Left ventricle myocardium inferior (tissue), 1 donor: Measurements from ENCODE around the gene MTG2. TPM values are rescaled to one million over a fixed set of nuclear protein-coding genes. Genes with fewer than 3 reads are reported as not detected.
A peak's percentile ranks its signal among the peaks of the same experiment; 100 is the strongest.

Source experiments
- DNase-seq: peaks from one replicate; pipeline ENCODE4 v3.0.0-alpha.2; 2020
- H3K27ac ChIP-seq: fragments of 200-600 bp; replicated peaks from 2 replicates; pipeline ENCODE4 v1.8.0; 2021
- H3K27me3 ChIP-seq: fragments of 200-600 bp; 2 replicates; pipeline ENCODE4 v1.8.0; 2021; ENCODE audit warnings: low read depth
- H3K36me3 ChIP-seq: fragments of 200-600 bp; 2 replicates; pipeline ENCODE4 v1.8.0; 2021
- H3K4me1 ChIP-seq: fragments of 200-600 bp; 2 replicates; pipeline ENCODE4 v1.8.0; 2021
- H3K4me3 ChIP-seq: fragments of 200-600 bp; 2 replicates; pipeline ENCODE4 v1.8.0; 2021; ENCODE audit warnings: mild to moderate bottlenecking, moderate library complexity
- H3K9me3 ChIP-seq: fragments of 200-600 bp; replicated peaks from 2 replicates; pipeline ENCODE4 v1.8.0; 2021
- CTCF ChIP-seq: fragments of 200-600 bp; IDR thresholded peaks from 2 replicates; pipeline ENCODE4 v1.8.0; 2021; ENCODE audit warnings: antibody characterized with exemption, mild to moderate bottlenecking, borderline replicate concordance
- intact Hi-C: fragments of 100-400 bp; cut with micrococcal nuclease; formaldehyde crosslinking; loops from one replicate; pipeline ENCODE4 v1.11.0; 2022
- total RNA-seq: library from RNA; stranded (reverse); fragmentation: NEBNext Ultra II Directional; extraction: Animal tissue kit (Norgen Biotek cat#: 25700); gene quantifications from one replicate; pipeline ENCODE4 v1.2.1, GENCODE V29; 2021
- donor health status: DM: no; HTN: yes; CAD: no; lungs with severe emphysema.

Gene MTG2
- total RNA-seq, 1 donor from 2014 or later: 25.9 TPM

- intact Hi-C loops: no loop called here
- no peak for TF ChIP-seq CTCF
- no peaks in the 10 kb centered on the region for H3K9me3 ChIP-seq
- no peak overlapping the region for H3K4me3 ChIP-seq
- no peaks in the 10 kb centered on the region for H3K36me3 ChIP-seq
- no peak for DNase-seq
- no peaks in the 10 kb centered on the region for H3K27me3 ChIP-seq
- H3K27ac ChIP-seq: peak overlapping the region; percentile 85
- peaks cover 88% of the 10 kb centered on the region for H3K4me1 ChIP-seq
Measured at GRCh38 chr20:62248890-62249560, 66.2 kb downstream of the MTG2 start.

- Histone ChIP-seq H3K4me3 (no peak overlapping the region), H3K27me3 (no peaks in the 10 kb centered on the region), H3K9me3 (no peaks in the 10 kb centered on the region), H3K27ac (peak overlapping the region; percentile 8), H3K36me3 (peaks cover 16% of the 10 kb centered on the region), H3K4me1 (peaks cover 62% of the 10 kb centered on the region)
- intact Hi-C loops: no loop called here
- no peak for TF ChIP-seq CTCF
- DNase-seq: no peak
Measured at GRCh38 chr20:62252342-62252966, 69.6 kb downstream of the MTG2 start.

Other genes with a start within 250 kb of the MTG2 start
- 11.8 TPM for gene TAF4, start 117.1 kb upstream of the MTG2 start, total RNA-seq
- gene LSM14B, start 60.6 kb upstream of the MTG2 start, total RNA-seq: 51.6 TPM
- 233 TPM for gene PSMA7, start 39.6 kb upstream of the MTG2 start, total RNA-seq
- 9.0 TPM for gene SS18L1, start 39.3 kb upstream of the MTG2 start, total RNA-seq
- not detected for gene HRH3, start 37.2 kb downstream of the MTG2 start, total RNA-seq
- gene OSBPL2, start 55.5 kb downstream of the MTG2 start, total RNA-seq: 55.3 TPM
- gene ADRM1, start 120.0 kb downstream of the MTG2 start, total RNA-seq: 70.5 TPM
- gene LAMA5, start 184.3 kb downstream of the MTG2 start, total RNA-seq: 70.9 TPM
- gene RPS21, start 204.1 kb downstream of the MTG2 start, total RNA-seq: 661 TPM
- 12.0 TPM for gene CABLES2, start 224.3 kb downstream of the MTG2 start, total RNA-seq
- not detected for gene RBBP8NL, start 244.5 kb downstream of the MTG2 start, total RNA-seq